Cardiac ventricle fibroblast (primary cell): ENCODE measurements around the gene KIF19. TPM values are rescaled to one million over a fixed set of nuclear protein-coding genes. Genes with fewer than 3 reads are reported as not detected.

Source experiments
- total RNA-seq: library from RNA; depleted of rRNA; stranded (reverse); fragments of >200 nt; gene quantifications from 2 replicates; pipeline ENCODE4 v1.2.3, GENCODE V29; 2015

Gene KIF19
- 0.54 and 1.1 TPM in 2 replicates for total RNA-seq

GRCh38 chr17:74325743-74326379 is at the start of gene KIF19:
Gene KIF19, plus strand, starts transcription at chr17:74326226. Its CDS starts 124 bp downstream, at chr17:74326350.

GRCh38 chr17:74361230-74362068 is 35.4 kb downstream of the KIF19 start, which contains the start of gene BTBD17:
Gene BTBD17, minus strand, starts transcription at chr17:74361868. Its CDS starts 49 bp downstream, at chr17:74361819.

GRCh38 chr17:74367206-74367605 is 41.2 kb downstream of the KIF19 start, which contains the start of gene GPR142:
Gene GPR142, plus strand, starts transcription at chr17:74367506. Its CDS starts 2,035 bp downstream, at chr17:74369541.

Other genes starting within 250 kb of the KIF19 start
- gene RPL38, start 122.5 kb upstream of the KIF19 start, total RNA-seq: 443 and 450 TPM in 2 replicates
- gene TTYH2, start 112.7 kb upstream of the KIF19 start, total RNA-seq: 7.1 and 15.8 TPM in 2 replicates
- not detected in 2 replicates for gene DNAI2, start 52.0 kb upstream of the KIF19 start, total RNA-seq
- gene BTBD17, start 35.6 kb downstream of the KIF19 start, total RNA-seq: not detected in 2 replicates
- not detected in 2 replicates for gene GPR142, start 41.3 kb downstream of the KIF19 start, total RNA-seq
- 44.6 and 47.7 TPM in 2 replicates for gene GPRC5C, start 105.9 kb downstream of the KIF19 start, total RNA-seq
- not detected in 2 replicates for gene CD300A, start 140.4 kb downstream of the KIF19 start, total RNA-seq
- gene CD300LB, start 205.2 kb downstream of the KIF19 start, total RNA-seq: not detected in 2 replicates
- not detected in 2 replicates for gene CD300C, start 219.9 kb downstream of the KIF19 start, total RNA-seq
- not detected in 2 replicates for gene CD300H, start 241.3 kb downstream of the KIF19 start, total RNA-seq